ENCODE data around the gene SAMHD1.
"Not testable (repeated sequence)": the region's sequence is repeated elsewhere in the genome, so short reads cannot be mapped to it uniquely, and the experiment has no call there.

Gene SAMHD1

GRCh38 chr20:36850759-36851158 lies 100.7 kb downstream of the SAMHD1 start:
- no peak for DNase-seq

GRCh38 chr20:36849333-36850065 lies 102.0 kb downstream of the SAMHD1 start:
- no peak for DNase-seq

- no peak for DNase-seq
Measured at GRCh38 chr20:36848677-36849076, 102.8 kb downstream of the SAMHD1 start.

GRCh38 chr20:36848078-36848660 lies 103.3 kb downstream of the SAMHD1 start:
- peak in 1 of 2 experiments; percentile 29 for DNase-seq

- DNase-seq = no peak
Measured at GRCh38 chr20:36847710-36848040, 103.8 kb downstream of the SAMHD1 start.

- peak; percentile 66 to 74 for DNase-seq
Measured at GRCh38 chr20:36847009-36847709, 104.3 kb downstream of the SAMHD1 start.

GRCh38 chr20:36845288-36845971 lies 106.1 kb downstream of the SAMHD1 start:
- DNase-seq = no peak

- not testable (repeated sequence) for DNase-seq
Measured at GRCh38 chr20:36841030-36841429, 110.5 kb downstream of the SAMHD1 start.

All from cerebellar nuclear complex (tissue), 1 donor.